ENCODE measurements around the gene CLIP3.
"Not testable (repeated sequence)": the region's sequence is repeated elsewhere in the genome, so short reads cannot be mapped to it uniquely, and the experiment has no call there.

The CLIP3 gene
- total RNA-seq, result 0.17 to 0.58 (median 0.44) reads per million in 3 donors

- Histone ChIP-seq H3K36me3 (ENCODE audit: control insufficient read depth, insufficient read depth, low read length) (no peaks in the 10 kb centered on the region), H3K9me3 (ENCODE audit: control insufficient read depth, low read length) (no peaks in the 10 kb centered on the region), H3K4me1 (ENCODE audit: control insufficient read depth, insufficient read depth, low read length, poor library complexity, severe bottlenecking) (peaks cover 15% of the 10 kb centered on the region), H3K27ac (ENCODE audit: insufficient read depth, low read length, poor library complexity, severe bottlenecking) (no peak within 1 kb of the TSS), H3K4me3 (ENCODE audit: insufficient read depth, low read depth, low read length, poor library complexity, severe bottlenecking) (peak within 1 kb of the TSS; percentile 32), H3K27me3 (replicated peaks; ENCODE audit: control insufficient read depth, insufficient read depth, low read length, poor library complexity, severe bottlenecking) (no peaks in the 10 kb centered on the region)
- peak in 1 of 3 donors; percentile 17 for DNase-seq
Observed at GRCh38 chr19:36032251-36033104, at the start of gene CLIP3. CLIP3 (minus strand) TSS chr19:36032873; CDS start chr19:36032357, 516 bp downstream.

- H3K27ac ChIP-seq (ENCODE audit: insufficient read depth, low read length, poor library complexity, severe bottlenecking), result no peak overlapping the region
- no peaks in the 10 kb centered on the region for H3K36me3 ChIP-seq (ENCODE audit: control insufficient read depth, insufficient read depth, low read length)
- no peaks in the 10 kb centered on the region for H3K27me3 ChIP-seq (replicated peaks; ENCODE audit: control insufficient read depth, insufficient read depth, low read length, poor library complexity, severe bottlenecking)
- H3K4me1 ChIP-seq (ENCODE audit: control insufficient read depth, insufficient read depth, low read length, poor library complexity, severe bottlenecking), result no peaks in the 10 kb centered on the region
- H3K9me3 ChIP-seq (ENCODE audit: control insufficient read depth, low read length), result no peaks in the 10 kb centered on the region
- DNase-seq, result no peak
- no peak overlapping the region for H3K4me3 ChIP-seq (ENCODE audit: insufficient read depth, low read depth, low read length, poor library complexity, severe bottlenecking)
Observed at GRCh38 chr19:36081894-36082293, 49.2 kb upstream of the CLIP3 start.

GRCh38 chr19:36081385-36081784 is 48.7 kb upstream of the CLIP3 start:
- no peak for DNase-seq
- no peak overlapping the region for H3K4me3 ChIP-seq (ENCODE audit: insufficient read depth, low read depth, low read length, poor library complexity, severe bottlenecking)
- H3K9me3 ChIP-seq (ENCODE audit: control insufficient read depth, low read length), result no peaks in the 10 kb centered on the region
- no peaks in the 10 kb centered on the region for H3K27me3 ChIP-seq (replicated peaks; ENCODE audit: control insufficient read depth, insufficient read depth, low read length, poor library complexity, severe bottlenecking)
- H3K36me3 ChIP-seq (ENCODE audit: control insufficient read depth, insufficient read depth, low read length), result no peaks in the 10 kb centered on the region
- no peak overlapping the region for H3K27ac ChIP-seq (ENCODE audit: insufficient read depth, low read length, poor library complexity, severe bottlenecking)
- H3K4me1 ChIP-seq (ENCODE audit: control insufficient read depth, insufficient read depth, low read length, poor library complexity, severe bottlenecking), result no peaks in the 10 kb centered on the region

GRCh38 chr19:36079389-36079945 is 46.8 kb upstream of the CLIP3 start:
- no peaks in the 10 kb centered on the region for H3K4me1 ChIP-seq (ENCODE audit: control insufficient read depth, insufficient read depth, low read length, poor library complexity, severe bottlenecking)
- H3K4me3 ChIP-seq (ENCODE audit: insufficient read depth, low read depth, low read length, poor library complexity, severe bottlenecking), result no peak overlapping the region
- H3K36me3 ChIP-seq (ENCODE audit: control insufficient read depth, insufficient read depth, low read length), result no peaks in the 10 kb centered on the region
- no peak for DNase-seq
- H3K27me3 ChIP-seq (replicated peaks; ENCODE audit: control insufficient read depth, insufficient read depth, low read length, poor library complexity, severe bottlenecking), result no peaks in the 10 kb centered on the region
- H3K27ac ChIP-seq (ENCODE audit: insufficient read depth, low read length, poor library complexity, severe bottlenecking), result no peak overlapping the region
- no peaks in the 10 kb centered on the region for H3K9me3 ChIP-seq (ENCODE audit: control insufficient read depth, low read length)

GRCh38 chr19:36073121-36073876 is 40.6 kb upstream of the CLIP3 start:
- DNase-seq, result no peak
- Histone ChIP-seq H3K36me3 (ENCODE audit: control insufficient read depth, insufficient read depth, low read length) (no peaks in the 10 kb centered on the region), H3K27ac (ENCODE audit: insufficient read depth, low read length, poor library complexity, severe bottlenecking) (no peak overlapping the region), H3K4me3 (ENCODE audit: insufficient read depth, low read depth, low read length, poor library complexity, severe bottlenecking) (no peak overlapping the region), H3K27me3 (replicated peaks; ENCODE audit: control insufficient read depth, insufficient read depth, low read length, poor library complexity, severe bottlenecking) (no peaks in the 10 kb centered on the region), H3K4me1 (ENCODE audit: control insufficient read depth, insufficient read depth, low read length, poor library complexity, severe bottlenecking) (no peaks in the 10 kb centered on the region), H3K9me3 (ENCODE audit: control insufficient read depth, low read length) (no peaks in the 10 kb centered on the region)

GRCh38 chr19:36072081-36072480 is 39.4 kb upstream of the CLIP3 start:
- H3K27me3 ChIP-seq (replicated peaks; ENCODE audit: control insufficient read depth, insufficient read depth, low read length, poor library complexity, severe bottlenecking), result no peaks in the 10 kb centered on the region
- no peak for DNase-seq
- no peaks in the 10 kb centered on the region for H3K9me3 ChIP-seq (ENCODE audit: control insufficient read depth, low read length)
- no peak overlapping the region for H3K27ac ChIP-seq (ENCODE audit: insufficient read depth, low read length, poor library complexity, severe bottlenecking)
- H3K36me3 ChIP-seq (ENCODE audit: control insufficient read depth, insufficient read depth, low read length), result no peaks in the 10 kb centered on the region
- no peaks in the 10 kb centered on the region for H3K4me1 ChIP-seq (ENCODE audit: control insufficient read depth, insufficient read depth, low read length, poor library complexity, severe bottlenecking)
- no peak overlapping the region for H3K4me3 ChIP-seq (ENCODE audit: insufficient read depth, low read depth, low read length, poor library complexity, severe bottlenecking)

- not testable (repeated sequence) for H3K27me3 ChIP-seq (replicated peaks; ENCODE audit: control insufficient read depth, insufficient read depth, low read length, poor library complexity, severe bottlenecking); DNase-seq; H3K4me3 ChIP-seq (ENCODE audit: insufficient read depth, low read depth, low read length, poor library complexity, severe bottlenecking); H3K4me1 ChIP-seq (ENCODE audit: control insufficient read depth, insufficient read depth, low read length, poor library complexity, severe bottlenecking); H3K36me3 ChIP-seq (ENCODE audit: control insufficient read depth, insufficient read depth, low read length); H3K27ac ChIP-seq (ENCODE audit: insufficient read depth, low read length, poor library complexity, severe bottlenecking); H3K9me3 ChIP-seq (ENCODE audit: control insufficient read depth, low read length)
Observed at GRCh38 chr19:36068810-36069499, 36.3 kb upstream of the CLIP3 start.

- no peak overlapping the region for H3K27ac ChIP-seq (ENCODE audit: insufficient read depth, low read length, poor library complexity, severe bottlenecking)
- no peaks in the 10 kb centered on the region for H3K36me3 ChIP-seq (ENCODE audit: control insufficient read depth, insufficient read depth, low read length)
- no peak overlapping the region for H3K4me3 ChIP-seq (ENCODE audit: insufficient read depth, low read depth, low read length, poor library complexity, severe bottlenecking)
- no peak for DNase-seq
- H3K4me1 ChIP-seq (ENCODE audit: control insufficient read depth, insufficient read depth, low read length, poor library complexity, severe bottlenecking), result no peaks in the 10 kb centered on the region
- no peaks in the 10 kb centered on the region for H3K27me3 ChIP-seq (replicated peaks; ENCODE audit: control insufficient read depth, insufficient read depth, low read length, poor library complexity, severe bottlenecking)
- no peaks in the 10 kb centered on the region for H3K9me3 ChIP-seq (ENCODE audit: control insufficient read depth, low read length)
Observed at GRCh38 chr19:36067681-36068080, 35.0 kb upstream of the CLIP3 start.

- Histone ChIP-seq H3K36me3 (ENCODE audit: control insufficient read depth, insufficient read depth, low read length) (no peaks in the 10 kb centered on the region), H3K9me3 (ENCODE audit: control insufficient read depth, low read length) (no peaks in the 10 kb centered on the region), H3K27me3 (replicated peaks; ENCODE audit: control insufficient read depth, insufficient read depth, low read length, poor library complexity, severe bottlenecking) (no peaks in the 10 kb centered on the region), H3K27ac (ENCODE audit: insufficient read depth, low read length, poor library complexity, severe bottlenecking) (no peak overlapping the region), H3K4me3 (ENCODE audit: insufficient read depth, low read depth, low read length, poor library complexity, severe bottlenecking) (no peak overlapping the region), H3K4me1 (ENCODE audit: control insufficient read depth, insufficient read depth, low read length, poor library complexity, severe bottlenecking) (no peaks in the 10 kb centered on the region)
- no peak for DNase-seq
Observed at GRCh38 chr19:36064826-36065225, 32.2 kb upstream of the CLIP3 start.
